ENCODE measurements around the gene IP6K3. TPM values are rescaled to one million over a fixed set of nuclear protein-coding genes. Genes with fewer than 3 reads are reported as not detected.

Gene IP6K3
- polyA plus RNA-seq, 1 experiment: 0.75 TPM

GRCh38 chr6:33761581-33761921 is 14.8 kb upstream of the IP6K3 start:
- no peaks in the 10 kb centered on the region for H3K27me3 ChIP-seq (ENCODE audit: control insufficient read depth, insufficient read depth, low read length)
- no peak for DNase-seq (ENCODE audit: low read depth)
- no peak for TF ChIP-seq CTCF (IDR thresholded peaks at IDR 0.05; ENCODE audit: insufficient read depth, low read depth, low read length)
- H3K4me3 ChIP-seq (ENCODE audit: low read depth, low read length): no peak overlapping the region
- CTCF ChIA-PET: interaction anchor here (0.6 to 24.3 kb wide), 18 partner anchors 3 to 394 kb away, joined by 3 to 567 read pairs (median 6); partner anchors contain the start of genes BAK1, IP6K3 and UQCC2
- POLR2A ChIA-PET: no interaction called here
- H3K36me3 ChIP-seq (ENCODE audit: control insufficient read depth, insufficient read depth, low read length): no peaks in the 10 kb centered on the region

GRCh38 chr6:33759887-33760629 is 13.4 kb upstream of the IP6K3 start:
- Histone ChIP-seq H3K36me3 (ENCODE audit: control insufficient read depth, insufficient read depth, low read length) (no peaks in the 10 kb centered on the region), H3K4me3 (ENCODE audit: low read depth, low read length) (no peak overlapping the region), H3K27me3 (ENCODE audit: control insufficient read depth, insufficient read depth, low read length) (no peaks in the 10 kb centered on the region)
- ChIA-PET POLR2A (no interaction called here), CTCF (interaction anchor here (0.7 to 24.3 kb wide), 7 partner anchors 5 to 268 kb away, joined by 3 to 567 read pairs (median 24); partner anchors contain the start of genes IP6K3 and UQCC2)
- DNase-seq (ENCODE audit: low read depth): no peak
- no peak for TF ChIP-seq CTCF (IDR thresholded peaks at IDR 0.05; ENCODE audit: insufficient read depth, low read depth, low read length)

GRCh38 chr6:33758815-33759216 is 12.1 kb upstream of the IP6K3 start:
- POLR2A ChIA-PET: no interaction called here
- CTCF ChIA-PET: interaction anchor here (2.1 to 24.3 kb wide), 4 partner anchors 6 to 174 kb away, joined by 6 to 567 read pairs (median 288); partner anchors contain the start of genes IP6K3 and UQCC2
- no peak for TF ChIP-seq CTCF (IDR thresholded peaks at IDR 0.05; ENCODE audit: insufficient read depth, low read depth, low read length)
- H3K27me3 ChIP-seq (ENCODE audit: control insufficient read depth, insufficient read depth, low read length): no peaks in the 10 kb centered on the region
- H3K36me3 ChIP-seq (ENCODE audit: control insufficient read depth, insufficient read depth, low read length): no peaks in the 10 kb centered on the region
- H3K4me3 ChIP-seq (ENCODE audit: low read depth, low read length): no peak overlapping the region
- no peak for DNase-seq (ENCODE audit: low read depth)

GRCh38 chr6:33757906-33758305 is 11.2 kb upstream of the IP6K3 start:
- DNase-seq (ENCODE audit: low read depth): no peak
- POLR2A ChIA-PET: no interaction called here
- H3K36me3 ChIP-seq (ENCODE audit: control insufficient read depth, insufficient read depth, low read length): no peaks in the 10 kb centered on the region
- CTCF ChIA-PET: interaction anchor here (0.7 to 24.3 kb wide), 7 partner anchors 7 to 396 kb away, joined by 3 to 567 read pairs (median 6); partner anchors contain the start of genes GRM4, IP6K3 and UQCC2
- no peak for TF ChIP-seq CTCF (IDR thresholded peaks at IDR 0.05; ENCODE audit: insufficient read depth, low read depth, low read length)
- no peaks in the 10 kb centered on the region for H3K27me3 ChIP-seq (ENCODE audit: control insufficient read depth, insufficient read depth, low read length)
- no peak overlapping the region for H3K4me3 ChIP-seq (ENCODE audit: low read depth, low read length)

- Histone ChIP-seq H3K27me3 (ENCODE audit: control insufficient read depth, insufficient read depth, low read length) (no peaks in the 10 kb centered on the region), H3K4me3 (ENCODE audit: low read depth, low read length) (no peak overlapping the region), H3K36me3 (ENCODE audit: control insufficient read depth, insufficient read depth, low read length) (no peaks in the 10 kb centered on the region)
- POLR2A ChIA-PET: no interaction called here
- no peak for TF ChIP-seq CTCF (IDR thresholded peaks at IDR 0.05; ENCODE audit: insufficient read depth, low read depth, low read length)
- no peak for DNase-seq (ENCODE audit: low read depth)
- CTCF ChIA-PET: interaction anchor here (1.4 to 24.3 kb wide), 5 partner anchors 6 to 397 kb away, joined by 3 to 567 read pairs (median 6); partner anchors contain the start of genes GRM4 and IP6K3
These were observed 10.4 kb upstream of the IP6K3 start for GRCh38 chr6:33757113-33757512.

Data from BJ (cell line).